GM12878 (cell line): ENCODE results near the gene ZNF474. TPM values are rescaled to one million over a fixed set of nuclear protein-coding genes. Genes with fewer than 3 reads are reported as not detected.

Experiments used
- ATAC-seq: fragments of 200-7000 bp; cut with Tn5 transposase; 3 replicates; pipeline ENCODE4 v1.9.1; 2020; ENCODE audit warnings: mild to moderate bottlenecking, moderate library complexity
- BruUV-seq: library from RNA; stranded (reverse); fragments of 400-500 nt; replicated peaks from 2 replicates; lab custom pipeline; 2021; lab: Mats Ljungman, UMichigan
- CTCF ChIA-PET: fragments of 300-600 bp; sonication (Branson Sonifier 250); formaldehyde crosslinking; extraction: SDS; loops from one replicate; lab custom pipeline; 2021; ENCODE audit warnings: inconsistent platforms; lab: Yijun Ruan, JAX
- POLR2A ChIA-PET: fragments of 350-600 bp; formaldehyde crosslinking; extraction: SDS; loops from one replicate; lab custom pipeline; 2021; ENCODE audit warnings: inconsistent platforms; lab: Charles Lee
- RAD21 ChIA-PET: fragments of 300-600 bp; sonication (Branson Sonifier 250); formaldehyde crosslinking; loops from one replicate; lab custom pipeline; 2023; ENCODE audit warnings: antibody characterized with exemption; ENCODE audit not compliant: unreplicated experiment; lab: Charles Lee
- SMC1A ChIA-PET: fragments of 300-600 bp; sonication (Branson Sonifier 250); formaldehyde crosslinking; loops from one replicate; lab custom pipeline; 2023; ENCODE audit not compliant: unreplicated experiment, uncharacterized antibody; lab: Charles Lee
- DNase-seq: peaks from one replicate; pipeline ENCODE4 v3.0.0-alpha.2; 2011; ENCODE audit warnings: low read depth, low spot score
- FAIRE-seq: peaks from 3 replicates; lab custom pipeline; 2011; peaks lifted over from hg19 to GRCh38; lab: Jason Lieb, UNC
- H2AFZ ChIP-seq: 2 replicates; pipeline ENCODE4 v1.6.0; 2011; ENCODE audit warnings: low read depth, low read length, control low read depth; ENCODE audit not compliant: control insufficient read depth
- H3K27ac ChIP-seq: 2 replicates; pipeline ENCODE4 v1.5.1; 2011; ENCODE audit warnings: control low read depth; ENCODE audit not compliant: control insufficient read depth, insufficient read depth
- H3K27me3 ChIP-seq, 2 experiments: replicated peaks in 1 of 2; 2 replicates each; pipeline versions ENCODE4 v1.6.0 to v1.6.1; 2011; ENCODE audit warnings: low read length in 1 of 2; ENCODE audit not compliant: control insufficient read depth in 2 of 2, insufficient read depth in 2 of 2
- H3K36me3 ChIP-seq, 2 experiments: 2 replicates each; pipeline ENCODE4 v1.5.1; 2011; ENCODE audit warnings: low read length in 1 of 2; ENCODE audit not compliant: control insufficient read depth in 2 of 2, insufficient read depth in 2 of 2
- H3K4me1 ChIP-seq: 2 replicates; pipeline ENCODE4 v1.6.1; 2011; ENCODE audit warnings: mild to moderate bottlenecking, low read length, moderate library complexity, mixed read lengths; ENCODE audit not compliant: control insufficient read depth, insufficient read depth
- H3K4me2 ChIP-seq: 2 replicates; pipeline ENCODE4 v1.6.0; 2011; ENCODE audit warnings: control low read depth; ENCODE audit not compliant: control insufficient read depth, insufficient read depth
- H3K4me3 ChIP-seq: fragments of 200-600 bp; sonication (generic); 2 replicates; pipeline ENCODE4 v1.5.1; 2016
- H3K79me2 ChIP-seq: 2 replicates; pipeline ENCODE4 v1.6.0; 2011; ENCODE audit warnings: low read length; ENCODE audit not compliant: control insufficient read depth, insufficient read depth
- H3K9ac ChIP-seq: 2 replicates; pipeline ENCODE4 v1.8.0; 2011; ENCODE audit warnings: low read length, control low read depth, mixed read lengths; ENCODE audit not compliant: control insufficient read depth, insufficient read depth
- H3K9me3 ChIP-seq: replicated peaks from 3 replicates; pipeline ENCODE4 v1.5.1; 2011; ENCODE audit warnings: mild to moderate bottlenecking, low read length; ENCODE audit not compliant: control insufficient read depth, insufficient read depth
- H4K20me1 ChIP-seq: 2 replicates; pipeline ENCODE4 v1.6.0; 2011; ENCODE audit not compliant: control insufficient read depth, insufficient read depth
- BRCA1 ChIP-seq: IDR thresholded peaks from 2 replicates; pipeline ENCODE4 v1.6.1; 2011; ENCODE audit warnings: low read depth, low read length, improper control_type of control experiment
- EGR1 ChIP-seq, 2 experiments: IDR thresholded peaks; 1 replicate in 1 of 2; 2 replicates in 1 of 2; pipeline ENCODE4 v1.6.1; 2011 to 2012; ENCODE audit warnings: low read depth in 2 of 2, low read length in 2 of 2, borderline replicate concordance in 1 of 2, mild to moderate bottlenecking in 1 of 2, moderate library complexity in 1 of 2
- MXI1 ChIP-seq: fragments of 150-350 bp; IDR thresholded peaks from 2 replicates; pipeline ENCODE4 v1.6.1; 2011; ENCODE audit warnings: low read depth, mild to moderate bottlenecking, inconsistent platforms, low read length, improper control_type of control experiment
- RCOR1 ChIP-seq: conservative IDR thresholded peaks from 2 replicates; pipeline ENCODE4 v1.6.1; 2012; ENCODE audit warnings: low read depth, low read length, improper control_type of control experiment
- RUNX3 ChIP-seq: IDR thresholded peaks from 2 replicates; pipeline ENCODE4 v1.6.1; 2012; ENCODE audit warnings: low read length, inconsistent platforms
- SREBF2 ChIP-seq: IDR thresholded peaks from 2 replicates; pipeline ENCODE4 v1.6.1; 2012; ENCODE audit warnings: mild to moderate bottlenecking, low read length
- ZBTB33 ChIP-seq: fragments of 450-650 bp; IDR thresholded peaks from 2 replicates; pipeline ENCODE4 v1.6.1; 2017; ENCODE audit warnings: mild to moderate bottlenecking
- WGBS: methylation state at CpG from one replicate; pipeline ENCODE4 v1.1.6; 2016; ENCODE audit warnings: low lambda C conversion rate; ENCODE audit not compliant: insufficient replicate concordance, insufficient coverage; ENCODE audit errors: missing lambda C conversion rate; 5-methylcytosine and 5-hydroxymethylcytosine counted together
- in situ Hi-C: fragments of 300-500 bp; cut with MboI; formaldehyde crosslinking; loops from 9 replicates; pipeline ENCODE4 v1.14.3; 2018; ENCODE audit warnings: mixed read lengths
- intact Hi-C: fragments of 100-400 bp; cut with micrococcal nuclease; formaldehyde crosslinking; loops from one replicate; pipeline ENCODE4 v1.14.2; 2022; ENCODE audit not compliant: unreplicated experiment
- polyA plus RNA-seq, 11 experiments: library from polyadenylated mRNA; depleted of rRNA in 4 of 11; unstranded in 6 of 11; stranded (reverse) in 5 of 11; fragments of >200 nt; fragmentation: Nextera tagmentation in 4 of 11; fragmentation: Illumina TruSeq in 1 of 11; extraction: Ambion mirVana in 4 of 11; extraction: Trizol in 1 of 11; gene quantifications; 1 replicate in 1 of 11; 2 replicates in 10 of 11; pipeline versions ENCODE4 v1.2.1 to v1.2.3, GENCODE V29; 2011 to 2016; ENCODE audit warnings: inconsistent platforms in 2 of 11, missing spikeins in 2 of 11, low read depth in 1 of 11
- total RNA-seq, 4 experiments: library from RNA; depleted of rRNA in 3 of 4; stranded (reverse); fragments of >200 nt in 3 of 4; fragmentation: Illumina TruSeq in 1 of 4; extraction: Trizol in 1 of 4; gene quantifications; 2 replicates each; pipeline versions ENCODE4 v1.2.1 to v1.2.3, GENCODE V29; 2013 to 2021

The ZNF474 gene
- total and polyA plus RNA-seq, 10 of the 15 experiments (the other 5 are each of a cell fraction or from before 2014, with no cell fraction given) = 0.06 to 0.97 (median 0.13) TPM; not detected in 3

- no peaks in the 10 kb centered on the region for H3K36me3 ChIP-seq
- RAD21 ChIA-PET = no interaction called here
- no peak overlapping the region for H2AFZ ChIP-seq
- no peaks in the 10 kb centered on the region for H3K4me1 ChIP-seq
- 41% methylated on average over 5 of the region's 5 CpGs for WGBS
- POLR2A ChIA-PET = no interaction called here
- no peaks in the 10 kb centered on the region for H4K20me1 ChIP-seq
- H3K4me2 ChIP-seq = no peak overlapping the region
- TF ChIP-seq SREBF2 = no peak
- TF ChIP-seq MXI1 = no peak
- TF ChIP-seq BRCA1 = no peak
- no peak for TF ChIP-seq ZBTB33
- no peak for TF ChIP-seq RUNX3
- no peak for TF ChIP-seq EGR1 (IDR thresholded peaks at IDR 0.05; ENCODE audit: borderline replicate concordance in 1 of 2, low read depth in 2 of 2, low read length in 2 of 2)
- no peak for TF ChIP-seq RCOR1
- FAIRE-seq (no peak), DNase-seq (no peak), ATAC-seq (no peak)
- H3K79me2 ChIP-seq = no peaks in the 10 kb centered on the region
- in situ Hi-C loops (no loop called here), intact Hi-C loops (no loop called here)
- BruUV-seq = no TSS peak
- no peak overlapping the region for H3K4me3 ChIP-seq
- H3K27ac ChIP-seq = no peak overlapping the region
- no peaks in the 10 kb centered on the region for H3K9me3 ChIP-seq
- H3K27me3 ChIP-seq = no peaks in the 10 kb centered on the region
- H3K9ac ChIP-seq = no peak overlapping the region
- CTCF ChIA-PET = interaction anchor here (0.7 kb wide), 1 partner anchor 39 kb away, joined by 3 read pairs; no protein-coding TSS in a partner anchor
- SMC1A ChIA-PET = interaction anchor here (1.0 kb wide), 1 partner anchor 10 kb away, joined by 5 read pairs; no protein-coding TSS in a partner anchor
Observed at GRCh38 chr5:122154491-122154890, 25.1 kb downstream of the ZNF474 start.
